Endodermal cell (in vitro differentiated cells): ENCODE data around the gene PSMD12. TPM values are rescaled to one million over a fixed set of nuclear protein-coding genes. Genes with fewer than 3 reads are reported as not detected.
A peak's percentile ranks its signal among the peaks of the same experiment; 100 is the strongest.
"Not testable (repeated sequence)": the region's sequence is repeated elsewhere in the genome, so short reads cannot be mapped to it uniquely, and the experiment has no call there.

Experiments used
- DNase-seq: peaks from one replicate; pipeline ENCODE4 v3.0.0-alpha.2; 2017
- H3K27ac ChIP-seq: 2 replicates; pipeline ENCODE4 v1.5.1; 2013; ENCODE audit warnings: mild to moderate bottlenecking, low read depth, low read length, moderate library complexity
- H3K27me3 ChIP-seq: 2 replicates; pipeline ENCODE4 v1.6.1; 2013; ENCODE audit warnings: mild to moderate bottlenecking, low read length, moderate library complexity; ENCODE audit not compliant: insufficient read depth, control insufficient read depth, poor library complexity, severe bottlenecking
- H3K36me3 ChIP-seq: 2 replicates; pipeline ENCODE4 v1.7.0; 2013; ENCODE audit warnings: mild to moderate bottlenecking, low read length, moderate library complexity; ENCODE audit not compliant: control insufficient read depth, insufficient read depth
- H3K4me1 ChIP-seq: one replicate; pipeline ENCODE4 v1.7.0; 2013; ENCODE audit warnings: low read length; ENCODE audit not compliant: control insufficient read depth, insufficient read depth
- H3K4me3 ChIP-seq: 2 replicates; pipeline ENCODE4 v1.5.1; 2013; ENCODE audit warnings: mild to moderate bottlenecking, low read length, moderate library complexity
- H3K9ac ChIP-seq: 2 replicates; pipeline ENCODE4 v1.6.1; 2013; ENCODE audit warnings: mild to moderate bottlenecking, low read length, moderate library complexity; ENCODE audit not compliant: poor library complexity, severe bottlenecking; ENCODE audit errors: extremely low read depth
- H3K9me3 ChIP-seq: 2 replicates; pipeline ENCODE4 v1.6.1; 2013; ENCODE audit warnings: mild to moderate bottlenecking, low read length, moderate library complexity; ENCODE audit not compliant: control insufficient read depth
- H3K27ac Mint-ChIP-seq: 2 replicates; pipeline ENCODE4 v1.8.0; 2020; ENCODE audit warnings: mixed read lengths
- H3K27me3 Mint-ChIP-seq: 2 replicates; pipeline ENCODE4 v1.8.0; 2021; ENCODE audit warnings: mild to moderate bottlenecking, mixed read lengths; ENCODE audit not compliant: insufficient read depth
- H3K36me3 Mint-ChIP-seq: 2 replicates; pipeline ENCODE4 v1.8.0; 2020; ENCODE audit warnings: low read depth, mixed read lengths
- H3K4me1 Mint-ChIP-seq: 2 replicates; pipeline ENCODE4 v1.8.0; 2020; ENCODE audit warnings: mixed read lengths
- H3K4me3 Mint-ChIP-seq: 2 replicates; pipeline ENCODE4 v1.8.0; 2020; ENCODE audit warnings: mild to moderate bottlenecking, moderate library complexity, mixed read lengths
- H3K9me3 Mint-ChIP-seq: 2 replicates; pipeline ENCODE4 v1.8.0; 2020; ENCODE audit warnings: mild to moderate bottlenecking, mixed read lengths
- CTCF ChIP-seq: fragments of 200-600 bp; sonication (generic); conservative IDR thresholded peaks from 2 replicates; pipeline ENCODE4 v1.5.0; 2021; ENCODE audit warnings: antibody characterized with exemption, mild to moderate bottlenecking
- WGBS, 2 experiments: methylation state at CpG; one replicate each; pipeline versions ENCODE4 v1.1.5 to v1.1.7; 2013; ENCODE audit warnings: missing lambda C conversion rate in 2 of 2, mixed read lengths in 1 of 2; ENCODE audit not compliant: insufficient coverage in 1 of 2, insufficient read length in 1 of 2; 5-methylcytosine and 5-hydroxymethylcytosine counted together
- total RNA-seq, 2 donors: library from RNA; stranded (reverse); fragmentation: NEBNext Ultra II Directional in 1 of 2; extraction: Animal tissue kit (Norgen Biotek cat#: 25700) in 1 of 2; gene quantifications; 2 replicates in 1 of 2; 3 replicates in 1 of 2; pipeline ENCODE4 v1.2.1, GENCODE V29; 2021

PSMD12 gene
- total RNA-seq, 2 donors from 2014 or later = 70.9 to 71.7 TPM

GRCh38 chr17:67412032-67412431, 45.7 kb upstream of the PSMD12 start:
- Mint-ChIP-seq H3K36me3 (peaks cover 19% of the 10 kb centered on the region), H3K4me3 (no peak overlapping the region), H3K9me3 (peaks cover 21% of the 10 kb centered on the region), H3K27me3 (no peaks in the 10 kb centered on the region), H3K4me1 (no peaks in the 10 kb centered on the region), H3K27ac (no peak overlapping the region)
- Histone ChIP-seq H3K36me3 (no peaks in the 10 kb centered on the region), H3K27ac (no peak overlapping the region), H3K4me1 (no peaks in the 10 kb centered on the region), H3K9me3 (peaks cover 12% of the 10 kb centered on the region), H3K4me3 (no peak overlapping the region), H3K9ac (no peak overlapping the region), H3K27me3 (no peaks in the 10 kb centered on the region)
- WGBS, 2 experiments = 83 to 89% methylated on average over 2 to 4 of the region's 4 CpGs
- TF ChIP-seq CTCF = no peak
- no peak for DNase-seq

GRCh38 chr17:67411397-67411796, 45.0 kb upstream of the PSMD12 start:
- Mint-ChIP-seq H3K4me1 (no peaks in the 10 kb centered on the region), H3K9me3 (peaks cover 21% of the 10 kb centered on the region), H3K27ac (peak overlapping the region; percentile 36), H3K36me3 (peaks cover 19% of the 10 kb centered on the region), H3K27me3 (no peaks in the 10 kb centered on the region), H3K4me3 (no peak overlapping the region)
- H3K4me1 ChIP-seq = no peaks in the 10 kb centered on the region
- no peak overlapping the region for H3K4me3 ChIP-seq
- 96 to 100% methylated on average over 1 to 4 of the region's 4 CpGs for WGBS, 2 experiments
- no peaks in the 10 kb centered on the region for H3K27me3 ChIP-seq
- H3K27ac ChIP-seq = no peak overlapping the region
- H3K9ac ChIP-seq = no peak overlapping the region
- TF ChIP-seq CTCF = no peak
- H3K9me3 ChIP-seq = peaks cover 12% of the 10 kb centered on the region
- no peak for DNase-seq
- H3K36me3 ChIP-seq = no peaks in the 10 kb centered on the region

- H3K27me3 Mint-ChIP-seq, H3K4me3 Mint-ChIP-seq, H3K27me3 ChIP-seq, H3K9me3 Mint-ChIP-seq, H3K4me3 ChIP-seq, H3K27ac ChIP-seq, H3K4me1 Mint-ChIP-seq, H3K27ac Mint-ChIP-seq, H3K4me1 ChIP-seq, H3K36me3 ChIP-seq, H3K9me3 ChIP-seq, H3K9ac ChIP-seq, DNase-seq: not testable (repeated sequence)
- H3K36me3 Mint-ChIP-seq = peaks cover 13% of the 10 kb centered on the region
- WGBS, 2 experiments = 76 to 82% methylated on average over 3 of the region's 3 CpGs
Observed at GRCh38 chr17:67408455-67408830, 42.1 kb upstream of the PSMD12 start.

GRCh38 chr17:67403483-67403882, 37.1 kb upstream of the PSMD12 start:
- Mint-ChIP-seq H3K27ac (no peak overlapping the region), H3K27me3 (no peaks in the 10 kb centered on the region), H3K4me3 (no peak overlapping the region), H3K9me3 (no peaks in the 10 kb centered on the region), H3K4me1 (peaks cover 2% of the 10 kb centered on the region), H3K36me3 (peaks cover 9% of the 10 kb centered on the region)
- H3K9ac ChIP-seq = no peak overlapping the region
- no peaks in the 10 kb centered on the region for H3K27me3 ChIP-seq
- H3K4me3 ChIP-seq = no peak overlapping the region
- DNase-seq = no peak
- H3K36me3 ChIP-seq = no peaks in the 10 kb centered on the region
- H3K4me1 ChIP-seq = no peaks in the 10 kb centered on the region
- TF ChIP-seq CTCF = no peak
- no peaks in the 10 kb centered on the region for H3K9me3 ChIP-seq
- H3K27ac ChIP-seq = no peak overlapping the region
- WGBS, 2 experiments = 94 to 96% methylated on average over 4 to 6 of the region's 6 CpGs
